GM12878 (cell line): Measurements from ENCODE around the gene PLOD3. TPM values are rescaled to one million over a fixed set of nuclear protein-coding genes. Genes with fewer than 3 reads are reported as not detected.

Experiments
- ATAC-seq: fragments of 200-7000 bp; cut with Tn5 transposase; 3 replicates; pipeline ENCODE4 v1.9.1; 2020; ENCODE audit warnings: mild to moderate bottlenecking, moderate library complexity
- BruUV-seq: library from RNA; stranded (reverse); fragments of 400-500 nt; replicated peaks from 2 replicates; lab custom pipeline; 2021; lab: Mats Ljungman, UMichigan
- CTCF ChIA-PET: fragments of 300-600 bp; sonication (Branson Sonifier 250); formaldehyde crosslinking; extraction: SDS; loops from one replicate; lab custom pipeline; 2021; ENCODE audit warnings: inconsistent platforms; lab: Yijun Ruan, JAX
- POLR2A ChIA-PET: fragments of 350-600 bp; formaldehyde crosslinking; extraction: SDS; loops from one replicate; lab custom pipeline; 2021; ENCODE audit warnings: inconsistent platforms; lab: Charles Lee
- RAD21 ChIA-PET: fragments of 300-600 bp; sonication (Branson Sonifier 250); formaldehyde crosslinking; loops from one replicate; lab custom pipeline; 2023; ENCODE audit warnings: antibody characterized with exemption; ENCODE audit not compliant: unreplicated experiment; lab: Charles Lee
- SMC1A ChIA-PET: fragments of 300-600 bp; sonication (Branson Sonifier 250); formaldehyde crosslinking; loops from one replicate; lab custom pipeline; 2023; ENCODE audit not compliant: unreplicated experiment, uncharacterized antibody; lab: Charles Lee
- DNase-seq: peaks from one replicate; pipeline ENCODE4 v3.0.0-alpha.2; 2011; ENCODE audit warnings: low read depth, low spot score
- FAIRE-seq: peaks from 3 replicates; lab custom pipeline; 2011; peaks lifted over from hg19 to GRCh38; lab: Jason Lieb, UNC
- H2AFZ ChIP-seq: 2 replicates; pipeline ENCODE4 v1.6.0; 2011; ENCODE audit warnings: low read depth, low read length, control low read depth; ENCODE audit not compliant: control insufficient read depth
- H3K27ac ChIP-seq: 2 replicates; pipeline ENCODE4 v1.5.1; 2011; ENCODE audit warnings: control low read depth; ENCODE audit not compliant: control insufficient read depth, insufficient read depth
- H3K27me3 ChIP-seq, 2 experiments: replicated peaks in 1 of 2; 2 replicates each; pipeline versions ENCODE4 v1.6.0 to v1.6.1; 2011; ENCODE audit warnings: low read length in 1 of 2; ENCODE audit not compliant: control insufficient read depth in 2 of 2, insufficient read depth in 2 of 2
- H3K36me3 ChIP-seq, 2 experiments: 2 replicates each; pipeline ENCODE4 v1.5.1; 2011; ENCODE audit warnings: low read length in 1 of 2; ENCODE audit not compliant: control insufficient read depth in 2 of 2, insufficient read depth in 2 of 2
- H3K4me1 ChIP-seq: 2 replicates; pipeline ENCODE4 v1.6.1; 2011; ENCODE audit warnings: mild to moderate bottlenecking, low read length, moderate library complexity, mixed read lengths; ENCODE audit not compliant: control insufficient read depth, insufficient read depth
- H3K4me2 ChIP-seq: 2 replicates; pipeline ENCODE4 v1.6.0; 2011; ENCODE audit warnings: control low read depth; ENCODE audit not compliant: control insufficient read depth, insufficient read depth
- H3K4me3 ChIP-seq: fragments of 200-600 bp; sonication (generic); 2 replicates; pipeline ENCODE4 v1.5.1; 2016
- H3K79me2 ChIP-seq: 2 replicates; pipeline ENCODE4 v1.6.0; 2011; ENCODE audit warnings: low read length; ENCODE audit not compliant: control insufficient read depth, insufficient read depth
- H3K9ac ChIP-seq: 2 replicates; pipeline ENCODE4 v1.8.0; 2011; ENCODE audit warnings: low read length, control low read depth, mixed read lengths; ENCODE audit not compliant: control insufficient read depth, insufficient read depth
- H3K9me3 ChIP-seq: replicated peaks from 3 replicates; pipeline ENCODE4 v1.5.1; 2011; ENCODE audit warnings: mild to moderate bottlenecking, low read length; ENCODE audit not compliant: control insufficient read depth, insufficient read depth
- H4K20me1 ChIP-seq: 2 replicates; pipeline ENCODE4 v1.6.0; 2011; ENCODE audit not compliant: control insufficient read depth, insufficient read depth
- CBX5 ChIP-seq: sonication (generic); IDR thresholded peaks from 2 replicates; pipeline ENCODE4 v1.6.1; 2016; ENCODE audit warnings: low read depth, moderate library complexity, mild to moderate bottlenecking, inconsistent platforms
- EGR1 ChIP-seq, 2 experiments: IDR thresholded peaks; 1 replicate in 1 of 2; 2 replicates in 1 of 2; pipeline ENCODE4 v1.6.1; 2011 to 2012; ENCODE audit warnings: low read depth in 2 of 2, low read length in 2 of 2, borderline replicate concordance in 1 of 2, mild to moderate bottlenecking in 1 of 2, moderate library complexity in 1 of 2
- ELK1 ChIP-seq: IDR thresholded peaks from 2 replicates; pipeline ENCODE4 v1.6.1; 2012; ENCODE audit warnings: low read depth, low read length, improper control_type of control experiment
- FOXM1 ChIP-seq: IDR thresholded peaks from 2 replicates; pipeline ENCODE4 v1.6.1; 2012; ENCODE audit warnings: low read depth, mild to moderate bottlenecking, inconsistent platforms, low read length, moderate library complexity
- MLLT1 ChIP-seq: fragments of 450-650 bp; IDR thresholded peaks from 2 replicates; pipeline ENCODE4 v1.6.1; 2016; ENCODE audit warnings: mild to moderate bottlenecking
- MTA2 ChIP-seq: fragments of 450-650 bp; IDR thresholded peaks from 2 replicates; pipeline ENCODE4 v1.6.1; 2016; ENCODE audit warnings: low read depth, mild to moderate bottlenecking, moderate library complexity
- SMAD1 ChIP-seq: fragments of 450-650 bp; IDR thresholded peaks from 2 replicates; pipeline ENCODE4 v1.6.1; 2018; ENCODE audit warnings: mild to moderate bottlenecking, low read depth; ENCODE audit not compliant: partially characterized antibody
- TCF12 ChIP-seq: IDR thresholded peaks from 2 replicates; pipeline ENCODE4 v1.6.1; 2011; ENCODE audit warnings: low read depth, mild to moderate bottlenecking, low read length
- ZNF592 ChIP-seq: fragments of 450-650 bp; IDR thresholded peaks from 2 replicates; pipeline ENCODE4 v1.6.1; 2017; ENCODE audit warnings: mild to moderate bottlenecking, moderate library complexity
- WGBS: methylation state at CpG from one replicate; pipeline ENCODE4 v1.1.6; 2016; ENCODE audit warnings: low lambda C conversion rate; ENCODE audit not compliant: insufficient replicate concordance, insufficient coverage; ENCODE audit errors: missing lambda C conversion rate; 5-methylcytosine and 5-hydroxymethylcytosine counted together
- in situ Hi-C: fragments of 300-500 bp; cut with MboI; formaldehyde crosslinking; loops from 9 replicates; pipeline ENCODE4 v1.14.3; 2018; ENCODE audit warnings: mixed read lengths
- intact Hi-C: fragments of 100-400 bp; cut with micrococcal nuclease; formaldehyde crosslinking; loops from one replicate; pipeline ENCODE4 v1.14.2; 2022; ENCODE audit not compliant: unreplicated experiment
- polyA plus RNA-seq, 11 experiments: library from polyadenylated mRNA; depleted of rRNA in 4 of 11; unstranded in 6 of 11; stranded (reverse) in 5 of 11; fragments of >200 nt; fragmentation: Nextera tagmentation in 4 of 11; fragmentation: Illumina TruSeq in 1 of 11; extraction: Ambion mirVana in 4 of 11; extraction: Trizol in 1 of 11; gene quantifications; 1 replicate in 1 of 11; 2 replicates in 10 of 11; pipeline versions ENCODE4 v1.2.1 to v1.2.3, GENCODE V29; 2011 to 2016; ENCODE audit warnings: inconsistent platforms in 2 of 11, missing spikeins in 2 of 11, low read depth in 1 of 11
- total RNA-seq, 4 experiments: library from RNA; depleted of rRNA in 3 of 4; stranded (reverse); fragments of >200 nt in 3 of 4; fragmentation: Illumina TruSeq in 1 of 4; extraction: Trizol in 1 of 4; gene quantifications; 2 replicates each; pipeline versions ENCODE4 v1.2.1 to v1.2.3, GENCODE V29; 2013 to 2021
- TF ChIP-seq, protein P1 (sequence below): fragments of 450-650 bp; IDR thresholded peaks from 2 replicates; pipeline ENCODE4 v1.6.1; 2017; ENCODE audit warnings: mild to moderate bottlenecking, moderate library complexity

Gene PLOD3
- total and polyA plus RNA-seq, 10 of the 15 experiments (the other 5 are each of a cell fraction or from before 2014, with no cell fraction given), result 0.53 to 27.8 (median 15.1) TPM

DNA sequence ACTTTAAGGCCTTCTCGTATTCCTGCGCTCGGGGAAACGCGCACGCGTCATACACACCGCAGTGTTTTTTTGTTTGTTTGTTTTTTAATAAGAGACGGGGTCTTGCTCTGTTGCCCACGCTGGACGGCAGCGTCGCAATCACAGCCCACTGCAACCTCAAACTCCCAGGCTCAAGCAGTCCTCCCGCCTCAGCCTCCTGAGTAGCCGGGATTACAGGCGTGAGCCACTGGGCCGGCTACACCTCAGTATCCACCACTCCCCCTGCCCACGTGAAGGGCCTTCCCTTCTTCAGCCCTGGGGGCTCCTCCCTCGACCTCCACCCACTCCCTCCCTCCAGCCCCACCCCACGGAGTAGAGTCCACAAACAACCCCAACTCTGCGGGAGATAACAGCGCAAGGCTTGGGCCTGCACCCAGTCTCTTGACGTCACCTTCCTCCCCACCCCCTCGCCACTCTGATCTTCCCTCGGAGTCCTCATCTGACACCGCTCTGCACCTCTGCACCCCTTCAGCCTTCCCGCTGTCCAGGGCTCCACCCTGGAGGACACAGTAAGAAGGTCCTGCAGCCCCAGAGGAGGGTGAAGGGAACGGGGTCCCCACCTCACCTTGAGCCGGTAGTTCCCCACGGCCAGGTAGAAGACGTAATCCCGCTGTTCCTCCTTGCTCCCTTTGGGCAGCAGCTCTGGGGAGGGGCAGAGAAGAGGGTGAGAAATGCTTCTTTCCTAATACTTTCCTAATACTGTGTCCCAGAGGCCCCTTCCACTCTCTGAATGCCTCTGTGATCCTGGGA is 23.0 kb upstream of the PLOD3 start:
- intact Hi-C loops, result no loop called here
- H3K27me3 ChIP-seq, result no peaks in the 10 kb centered on the region
- H3K4me1 ChIP-seq, result peaks cover 6% of the 10 kb centered on the region
- H4K20me1 ChIP-seq, result no peaks in the 10 kb centered on the region
- H3K9me3 ChIP-seq, result no peaks in the 10 kb centered on the region
- DNase-seq, result no peak
- FAIRE-seq, result no peak
- ATAC-seq, result no peak
- H2AFZ ChIP-seq, result no peak overlapping the region
- H3K4me3 ChIP-seq, result no peak overlapping the region
- in situ Hi-C loops, result no loop called here
- BruUV-seq, result no TSS peak
- ChIA-PET CTCF (interaction anchor here (5.3 kb wide), 1 partner anchor 96 kb away, joined by 74 read pairs; no protein-coding TSS in a partner anchor), POLR2A (no interaction called here), RAD21 (no interaction called here), SMC1A (no interaction called here)
- H3K79me2 ChIP-seq, result peaks cover 18% of the 10 kb centered on the region
- H3K36me3 ChIP-seq, result peaks cover 7 to 14% of the 10 kb centered on the region in 2 experiments; a peak in 3 of 4 replicates
- no peak overlapping the region for H3K9ac ChIP-seq
- 97% methylated on average over 31 of the region's 32 CpGs for WGBS
- H3K4me2 ChIP-seq, result no peak overlapping the region
- no peak overlapping the region for H3K27ac ChIP-seq
- TF ChIP-seq EGR1 (IDR thresholded peaks at IDR 0.05; ENCODE audit: borderline replicate concordance in 1 of 2, low read depth in 2 of 2, low read length in 2 of 2) (no peak), FOXM1 (no peak), SMAD1 (no peak), TCF12 (no peak), CBX5 (no peak), ZNF592 (no peak), ELK1 (no peak), MLLT1 (no peak), MTA2 (no peak)
- TF ChIP-seq, protein P1, sequence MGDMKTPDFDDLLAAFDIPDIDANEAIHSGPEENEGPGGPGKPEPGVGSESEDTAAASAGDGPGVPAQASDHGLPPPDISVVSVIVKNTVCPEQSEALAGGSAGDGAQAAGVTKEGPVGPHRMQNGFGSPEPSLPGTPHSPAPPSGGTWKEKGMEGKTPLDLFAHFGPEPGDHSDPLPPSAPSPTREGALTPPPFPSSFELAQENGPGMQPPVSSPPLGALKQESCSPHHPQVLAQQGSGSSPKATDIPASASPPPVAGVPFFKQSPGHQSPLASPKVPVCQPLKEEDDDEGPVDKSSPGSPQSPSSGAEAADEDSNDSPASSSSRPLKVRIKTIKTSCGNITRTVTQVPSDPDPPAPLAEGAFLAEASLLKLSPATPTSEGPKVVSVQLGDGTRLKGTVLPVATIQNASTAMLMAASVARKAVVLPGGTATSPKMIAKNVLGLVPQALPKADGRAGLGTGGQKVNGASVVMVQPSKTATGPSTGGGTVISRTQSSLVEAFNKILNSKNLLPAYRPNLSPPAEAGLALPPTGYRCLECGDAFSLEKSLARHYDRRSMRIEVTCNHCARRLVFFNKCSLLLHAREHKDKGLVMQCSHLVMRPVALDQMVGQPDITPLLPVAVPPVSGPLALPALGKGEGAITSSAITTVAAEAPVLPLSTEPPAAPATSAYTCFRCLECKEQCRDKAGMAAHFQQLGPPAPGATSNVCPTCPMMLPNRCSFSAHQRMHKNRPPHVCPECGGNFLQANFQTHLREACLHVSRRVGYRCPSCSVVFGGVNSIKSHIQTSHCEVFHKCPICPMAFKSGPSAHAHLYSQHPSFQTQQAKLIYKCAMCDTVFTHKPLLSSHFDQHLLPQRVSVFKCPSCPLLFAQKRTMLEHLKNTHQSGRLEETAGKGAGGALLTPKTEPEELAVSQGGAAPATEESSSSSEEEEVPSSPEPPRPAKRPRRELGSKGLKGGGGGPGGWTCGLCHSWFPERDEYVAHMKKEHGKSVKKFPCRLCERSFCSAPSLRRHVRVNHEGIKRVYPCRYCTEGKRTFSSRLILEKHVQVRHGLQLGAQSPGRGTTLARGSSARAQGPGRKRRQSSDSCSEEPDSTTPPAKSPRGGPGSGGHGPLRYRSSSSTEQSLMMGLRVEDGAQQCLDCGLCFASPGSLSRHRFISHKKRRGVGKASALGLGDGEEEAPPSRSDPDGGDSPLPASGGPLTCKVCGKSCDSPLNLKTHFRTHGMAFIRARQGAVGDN, result no peak
